LNCaP clone FGC (cell line): ENCODE measurements around the gene ROR2.

Experiments
- DNase-seq: peaks from one replicate; pipeline ENCODE4 v3.0.0-alpha.2; 2011; ENCODE audit warnings: low read depth
- H3K4me3 ChIP-seq: 2 replicates; pipeline ENCODE4 v1.5.1; 2011; ENCODE audit warnings: mild to moderate bottlenecking, low read depth, low read length, control low read depth
- CTCF ChIP-seq: IDR thresholded peaks from 2 replicates; pipeline ENCODE4 v1.5.1; 2012; ENCODE audit warnings: mild to moderate bottlenecking; ENCODE audit not compliant: control insufficient read depth, insufficient read depth; ENCODE audit errors: extremely low read depth

The ROR2 gene

DNA sequence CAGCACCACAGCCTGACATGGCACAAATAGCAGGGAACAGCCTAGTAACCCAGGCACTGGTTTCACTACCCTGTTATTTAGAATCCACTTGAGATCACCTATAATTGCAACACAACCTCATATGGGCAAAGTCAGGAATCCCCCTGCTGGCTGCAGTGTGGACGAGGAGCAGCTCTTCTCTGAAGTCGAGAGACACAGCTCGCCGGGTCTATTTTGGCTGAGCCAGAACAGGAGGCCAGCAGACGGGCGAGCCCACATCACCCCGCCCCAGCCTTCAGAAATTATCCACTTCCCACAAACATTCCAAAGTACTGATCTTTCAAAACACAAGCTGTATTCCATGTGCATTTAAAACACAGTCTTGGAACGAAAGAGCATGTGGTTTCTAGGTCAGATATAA is 179.0 kb downstream of the ROR2 start:
- H3K4me3 ChIP-seq, result no peak overlapping the region
- DNase-seq, result no peak
- TF ChIP-seq CTCF, result no peak

DNA sequence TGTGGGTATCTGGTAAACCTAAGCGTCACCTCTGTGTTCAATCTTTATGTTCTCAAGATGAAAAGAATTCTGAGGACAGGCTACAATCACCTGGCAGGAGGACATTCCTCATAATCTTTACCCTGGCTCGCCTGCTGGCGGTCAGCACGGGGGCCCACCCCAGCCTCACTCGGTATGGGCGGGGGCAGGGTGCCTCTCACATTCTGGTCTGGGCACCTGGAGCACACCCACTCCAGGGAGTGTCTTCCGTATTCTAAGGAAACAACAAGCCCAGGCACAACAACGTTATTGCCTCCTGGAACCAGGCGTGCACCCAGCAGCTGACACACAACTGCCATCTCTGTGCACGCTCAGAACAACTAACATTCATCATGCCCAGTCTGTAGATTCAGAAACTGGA is 179.8 kb downstream of the ROR2 start:
- TF ChIP-seq CTCF, result no peak
- no peak for DNase-seq
- no peak overlapping the region for H3K4me3 ChIP-seq

- no peak overlapping the region for H3K4me3 ChIP-seq
- no peak for DNase-seq
- no peak for TF ChIP-seq CTCF
Measured at GRCh38 chr9:91768977-91769916, 180.8 kb downstream of the ROR2 start.

GRCh38 chr9:91768507-91768906 is 181.5 kb downstream of the ROR2 start:
- H3K4me3 ChIP-seq, result no peak overlapping the region
- TF ChIP-seq CTCF, result no peak
- DNase-seq, result no peak

- no peak for TF ChIP-seq CTCF
- no peak for DNase-seq
- no peak overlapping the region for H3K4me3 ChIP-seq
Measured at GRCh38 chr9:91766315-91767069, 183.5 kb downstream of the ROR2 start.

DNA sequence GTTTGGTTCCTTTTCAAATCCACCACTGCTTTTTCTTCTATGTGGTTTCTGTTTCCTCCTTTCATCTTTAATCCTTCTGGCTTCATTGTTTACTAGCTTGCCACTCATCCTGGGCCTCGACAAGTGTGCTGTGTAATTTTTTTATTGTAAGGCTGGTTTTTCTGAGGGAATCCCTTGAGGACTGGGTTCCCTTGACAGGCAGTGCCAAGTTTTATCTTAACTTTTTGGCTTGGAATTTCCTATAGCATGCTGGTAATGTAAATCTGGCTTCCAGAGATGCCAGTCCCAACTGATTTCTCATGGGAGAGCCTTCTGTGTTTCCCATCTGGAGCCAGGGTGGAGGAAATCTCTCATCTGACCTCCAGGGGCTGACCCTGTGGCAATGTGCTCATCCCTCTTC is 184.7 kb downstream of the ROR2 start:
- TF ChIP-seq CTCF, result no peak
- DNase-seq, result no peak
- H3K4me3 ChIP-seq, result no peak overlapping the region
